H1 (cell line): ENCODE measurements around the gene DYNLT5. TPM values are rescaled to one million over a fixed set of nuclear protein-coding genes. Genes with fewer than 3 reads are reported as not detected.

Source experiments
- CTCF ChIA-PET: fragments of 300-600 bp; sonication (Branson Sonifier 250); formaldehyde crosslinking; loops from one replicate; lab custom pipeline; 2021; ENCODE audit not compliant: partially characterized antibody; lab: Charles Lee
- POLR2A ChIA-PET: fragments of 300-600 bp; sonication (Branson Sonifier 250); formaldehyde crosslinking; loops from one replicate; lab custom pipeline; 2021; ENCODE audit warnings: inconsistent platforms; ENCODE audit not compliant: partially characterized antibody; lab: Charles Lee
- DNase-seq, 2 experiments: peaks; one replicate each; pipeline versions ENCODE4 v3.0.0 to v3.0.0-alpha.2; 2010 to 2022; ENCODE audit warnings: low spot score in 2 of 2, low read depth in 1 of 2, mixed read lengths in 1 of 2
- FAIRE-seq: peaks from 2 replicates; lab custom pipeline; 2011; peaks lifted over from hg19 to GRCh38; lab: Jason Lieb, UNC
- H2AFZ ChIP-seq: 2 replicates; pipeline ENCODE4 v1.8.1; 2012; ENCODE audit warnings: low read length, inconsistent platforms
- H2AK5ac ChIP-seq: 2 replicates; pipeline ENCODE4 v1.6.1; 2013; ENCODE audit warnings: low read depth, low read length
- H2BK120ac ChIP-seq: replicated peaks from 2 replicates; pipeline ENCODE3; 2013; ENCODE audit warnings: low read depth, low read length, inconsistent platforms
- H2BK12ac ChIP-seq: 2 replicates; pipeline ENCODE4 v1.6.1; 2013; ENCODE audit warnings: low read depth, low read length
- H2BK15ac ChIP-seq: 2 replicates; pipeline ENCODE4 v1.6.1; 2013; ENCODE audit warnings: low read length
- H2BK20ac ChIP-seq: 2 replicates; pipeline ENCODE4 v1.6.1; 2013; ENCODE audit warnings: low read length
- H2BK5ac ChIP-seq: 2 replicates; pipeline ENCODE4 v1.6.1; 2013; ENCODE audit warnings: low read depth, low read length
- H3K14ac ChIP-seq: 2 replicates; pipeline ENCODE4 v1.6.1; 2013; ENCODE audit warnings: inconsistent platforms; ENCODE audit not compliant: insufficient read length
- H3K18ac ChIP-seq: 2 replicates; pipeline ENCODE4 v1.6.1; 2013; ENCODE audit warnings: low read length; ENCODE audit errors: extremely low read depth
- H3K23ac ChIP-seq: 2 replicates; pipeline ENCODE4 v1.6.1; 2013; ENCODE audit warnings: inconsistent platforms; ENCODE audit not compliant: insufficient read length
- H3K23me2 ChIP-seq: 2 replicates; pipeline ENCODE4 v1.6.1; 2013; ENCODE audit warnings: low read depth, low read length
- H3K27ac ChIP-seq: 2 replicates; pipeline ENCODE4 v1.6.1; 2011; ENCODE audit warnings: low read depth, low read length, inconsistent platforms
- H3K27me3 ChIP-seq, 4 experiments: replicated peaks in 1 of 4; 1 replicate in 1 of 4; 2 replicates in 3 of 4; pipeline versions ENCODE4 v1.6.1 to v1.8.1; 2011 to 2013; ENCODE audit warnings: low read length in 3 of 4, mild to moderate bottlenecking in 3 of 4, inconsistent platforms in 2 of 4, mixed read lengths in 2 of 4, moderate library complexity in 1 of 4; ENCODE audit not compliant: control insufficient read depth in 3 of 4, insufficient read depth in 3 of 4; ENCODE audit errors: extremely low read depth in 1 of 4
- H3K36me3 ChIP-seq, 4 experiments: 2 replicates each; pipeline versions ENCODE4 v1.6.1 to v1.8.1; 2011 to 2013; ENCODE audit warnings: mild to moderate bottlenecking in 4 of 4, low read length in 3 of 4, moderate library complexity in 2 of 4, control low read depth in 1 of 4, inconsistent platforms in 1 of 4; ENCODE audit not compliant: insufficient read depth in 4 of 4, control insufficient read depth in 2 of 4
- H3K4ac ChIP-seq: replicated peaks from 2 replicates; pipeline ENCODE3; 2013; ENCODE audit warnings: low read length, low read depth, mixed read lengths, inconsistent platforms; ENCODE audit not compliant: insufficient read length
- H3K4me1 ChIP-seq, 4 experiments: replicated peaks in 1 of 4; 1 replicate in 1 of 4; 2 replicates in 3 of 4; pipeline versions ENCODE4 v1.6.1 to v1.8.1; 2011 to 2013; ENCODE audit warnings: low read length in 3 of 4, inconsistent platforms in 2 of 4, mixed read lengths in 1 of 4; ENCODE audit not compliant: insufficient read depth in 4 of 4, control insufficient read depth in 3 of 4
- H3K4me2 ChIP-seq, 2 experiments: 2 replicates each; pipeline versions ENCODE4 v1.6.1 to v1.8.1; 2011 to 2013; ENCODE audit warnings: low read depth in 2 of 2, low read length in 2 of 2, control low read depth in 1 of 2, inconsistent platforms in 1 of 2, mild to moderate bottlenecking in 1 of 2; ENCODE audit not compliant: insufficient read depth in 1 of 2
- H3K4me3 ChIP-seq, 4 experiments: fragments of 200-600, 300-600 bp in 1 of 4; sonication (generic), shearing (Covaris generic), sonication (Bioruptor Twin) in 1 of 4; 2 replicates each; pipeline versions ENCODE4 v1.5.1 to v1.8.1; 2011 to 2016; ENCODE audit warnings: low read length in 4 of 4, low read depth in 3 of 4, control low read depth in 2 of 4, inconsistent platforms in 2 of 4, mild to moderate bottlenecking in 2 of 4, mixed read lengths in 1 of 4, moderate library complexity in 1 of 4; ENCODE audit not compliant: insufficient read depth in 2 of 4; ENCODE audit errors: extremely low read depth in 1 of 4
- H3K56ac ChIP-seq: replicated peaks from 2 replicates; pipeline ENCODE3; 2013; ENCODE audit warnings: low read depth, mild to moderate bottlenecking, mixed read lengths, low read length, inconsistent platforms; ENCODE audit not compliant: insufficient read length
- H3K79me1 ChIP-seq: 2 replicates; pipeline ENCODE4 v1.6.1; 2013; ENCODE audit warnings: low read depth, low read length, control low read depth
- H3K79me2 ChIP-seq, 2 experiments: 2 replicates each; pipeline versions ENCODE4 v1.6.1 to v1.8.1; 2012 to 2013; ENCODE audit warnings: low read length in 2 of 2, mild to moderate bottlenecking in 2 of 2, inconsistent platforms in 1 of 2; ENCODE audit not compliant: insufficient read depth in 2 of 2, control insufficient read depth in 1 of 2
- H3K9ac ChIP-seq, 4 experiments: replicated peaks in 1 of 4; 1 replicate in 1 of 4; 2 replicates in 3 of 4; pipeline versions ENCODE4 v1.6.1 to v1.8.1; 2011 to 2013; ENCODE audit warnings: low read depth in 3 of 4, low read length in 3 of 4, control low read depth in 2 of 4, mild to moderate bottlenecking in 2 of 4, moderate library complexity in 2 of 4, inconsistent platforms in 1 of 4; ENCODE audit errors: extremely low read depth in 1 of 4
- H3K9me3 ChIP-seq, 2 experiments: 2 replicates each; pipeline versions ENCODE4 v1.6.1 to v1.8.1; 2012 to 2013; ENCODE audit warnings: mild to moderate bottlenecking in 2 of 2, moderate library complexity in 2 of 2, control low read depth in 1 of 2, inconsistent platforms in 1 of 2, low read depth in 1 of 2, low read length in 1 of 2, mixed read lengths in 1 of 2; ENCODE audit not compliant: insufficient read depth in 2 of 2
- H4K20me1 ChIP-seq, 2 experiments: replicated peaks in 1 of 2; 2 replicates each; pipeline versions ENCODE3 to v1.8.1; 2011 to 2013; ENCODE audit warnings: inconsistent platforms in 2 of 2, low read length in 2 of 2, mild to moderate bottlenecking in 1 of 2; ENCODE audit not compliant: insufficient read depth in 2 of 2, control insufficient read depth in 1 of 2
- H4K5ac ChIP-seq: 2 replicates; pipeline ENCODE4 v1.6.1; 2013; ENCODE audit warnings: low read length, low read depth, mixed read lengths, inconsistent platforms; ENCODE audit not compliant: insufficient read length
- H4K8ac ChIP-seq: 2 replicates; pipeline ENCODE4 v1.8.0; 2013; ENCODE audit warnings: mild to moderate bottlenecking, moderate library complexity, low read length, inconsistent platforms; ENCODE audit not compliant: insufficient read depth; ENCODE audit errors: extremely low read depth
- H4K91ac ChIP-seq: replicated peaks from 2 replicates; pipeline ENCODE3; 2013; ENCODE audit warnings: low read length, mixed read lengths, inconsistent platforms; ENCODE audit not compliant: insufficient read length
- ASH2L ChIP-seq: fragments of 200-600, 300-600 bp; sonication (generic); IDR thresholded peaks from one replicate; pipeline ENCODE4 v1.7.1; 2017; ENCODE audit warnings: low read length
- BACH1 ChIP-seq: IDR thresholded peaks from 2 replicates; pipeline ENCODE4 v1.6.1; 2012; ENCODE audit warnings: low read length, improper control_type of control experiment
- CEBPB ChIP-seq: IDR thresholded peaks from 2 replicates; pipeline ENCODE4 v1.6.1; 2012; ENCODE audit warnings: low read depth, low read length
- HDAC2 ChIP-seq, 2 experiments: fragments of 300-600 bp in 1 of 2; sonication (generic) in 1 of 2; IDR thresholded peaks; 2 replicates each; pipeline ENCODE4 v1.6.1; 2011 to 2012; ENCODE audit warnings: low read depth in 2 of 2, low read length in 2 of 2, mild to moderate bottlenecking in 2 of 2, moderate library complexity in 2 of 2, borderline replicate concordance in 1 of 2, inconsistent platforms in 1 of 2
- KDM4A ChIP-seq: IDR thresholded peaks from one replicate; pipeline ENCODE4 v1.7.1; 2012; ENCODE audit warnings: low read depth, mild to moderate bottlenecking, moderate library complexity, low read length, inconsistent platforms; ENCODE audit not compliant: severe bottlenecking
- KDM5A ChIP-seq: fragments of 200-600 bp; IDR thresholded peaks from 2 replicates; pipeline ENCODE4 v1.7.1; 2012; ENCODE audit warnings: mild to moderate bottlenecking, low read length, inconsistent platforms, mixed read lengths
- POLR2A ChIP-seq, 2 experiments: IDR thresholded peaks; 1 replicate in 1 of 2; 2 replicates in 1 of 2; pipeline ENCODE4 v1.6.1; 2011; ENCODE audit warnings: low read depth in 2 of 2, low read length in 2 of 2, mild to moderate bottlenecking in 2 of 2; ENCODE audit errors: control extremely low read depth in 1 of 2
- SIN3A ChIP-seq, 2 experiments: IDR thresholded peaks in 1 of 2; conservative IDR thresholded peaks in 1 of 2; 2 replicates each; pipeline ENCODE4 v1.6.1; 2011 to 2012; ENCODE audit warnings: low read length in 2 of 2, improper control_type of control experiment in 1 of 2, low read depth in 1 of 2, mild to moderate bottlenecking in 1 of 2
- WGBS, 2 experiments: shearing (Covaris generic) in 1 of 2; methylation state at CpG; one replicate each; pipeline versions ENCODE4 v1.1.6 to v1.1.7; 2013 to 2015; ENCODE audit warnings: low lambda C conversion rate in 2 of 2, mixed read lengths in 2 of 2, inconsistent platforms in 1 of 2, low coverage in 1 of 2, missing lambda C conversion rate in 1 of 2; ENCODE audit not compliant: insufficient replicate concordance in 2 of 2, insufficient coverage in 1 of 2, insufficient read length in 1 of 2; ENCODE audit errors: extremely low coverage in 1 of 2, missing lambda C conversion rate in 1 of 2; 5-methylcytosine and 5-hydroxymethylcytosine counted together
- polyA plus RNA-seq, 7 experiments: library from polyadenylated mRNA; depleted of rRNA in 3 of 7; stranded (reverse) in 5 of 7; unstranded in 2 of 7; fragments of >200 nt in 5 of 7; fragments of 200-250 nt in 2 of 7; gene quantifications; 1 replicate in 5 of 7; 2 replicates in 1 of 7; 4 replicates in 1 of 7; pipeline versions ENCODE4 v1.2.1 to v1.2.3, GENCODE V29; 2011 to 2013; ENCODE audit warnings: missing spikeins in 2 of 7, mixed read lengths in 2 of 7
- total RNA-seq: library from RNA; stranded (reverse); fragmentation: NEBNext Ultra II Directional; extraction: Animal tissue kit (Norgen Biotek cat#: 25700); gene quantifications from 2 replicates; pipeline ENCODE4 v1.2.1, GENCODE V29; 2021

The DYNLT5 gene
- total and polyA plus RNA-seq, 2 of the 8 experiments (the other 6 are each of a cell fraction or from before 2014, with no cell fraction given) = 0.93 to 1.5 TPM

GRCh38 chr1:66769512-66770229 is 17.4 kb downstream of the DYNLT5 start:
- no peak overlapping the region for H2BK12ac ChIP-seq
- DNase-seq = no peak
- H3K79me2 ChIP-seq = no peaks in the 10 kb centered on the region
- no peak overlapping the region for H3K56ac ChIP-seq
- H3K27ac ChIP-seq = no peak overlapping the region
- no peak for FAIRE-seq
- no peak overlapping the region for H3K4me2 ChIP-seq
- H2BK15ac ChIP-seq = no peak overlapping the region
- no peak overlapping the region for H3K14ac ChIP-seq
- no peak overlapping the region for H2AK5ac ChIP-seq
- H3K23ac ChIP-seq = no peak overlapping the region
- H3K18ac ChIP-seq = no peak overlapping the region
- CTCF ChIA-PET = interaction anchor here (1.0 kb wide), 1 partner anchor 442 kb away, joined by 4 read pairs; no protein-coding TSS in a partner anchor
- H3K4ac ChIP-seq = no peak overlapping the region
- no peaks in the 10 kb centered on the region for H3K4me1 ChIP-seq
- 88% methylated on average over 7 of the region's 7 CpGs; no CpG with 5 or more reads in 1 of the 2 experiments for WGBS, 2 experiments
- no peaks in the 10 kb centered on the region for H3K23me2 ChIP-seq
- H3K9me3 ChIP-seq = no peaks in the 10 kb centered on the region
- H3K79me1 ChIP-seq = no peaks in the 10 kb centered on the region
- H2AFZ ChIP-seq = no peak overlapping the region
- TF ChIP-seq ASH2L (no peak), SIN3A (conservative IDR thresholded peaks at IDR 0.05 in 1 of 2, IDR thresholded peaks at IDR 0.05 in 1 of 2; ENCODE audit: low read depth in 1 of 2, low read length in 2 of 2) (no peak), KDM5A (no peak), CEBPB (no peak), POLR2A (IDR thresholded peaks at IDR 0.05; ENCODE audit: control extremely low read depth in 1 of 2, low read depth in 2 of 2, low read length in 2 of 2) (no peak), BACH1 (no peak), KDM4A (no peak), HDAC2 (IDR thresholded peaks at IDR 0.05; ENCODE audit: borderline replicate concordance in 1 of 2, low read depth in 2 of 2, low read length in 2 of 2) (no peak)
- TF ChIP-seq, all 59 proteins: peak for 0
- no peak overlapping the region for H4K8ac ChIP-seq
- no peak overlapping the region for H4K5ac ChIP-seq
- no peaks in the 10 kb centered on the region for H3K36me3 ChIP-seq
- no peaks in the 10 kb centered on the region for H4K20me1 ChIP-seq
- no peak overlapping the region for H3K9ac ChIP-seq
- POLR2A ChIA-PET = no interaction called here
- H4K91ac ChIP-seq = no peak overlapping the region
- H3K27me3 ChIP-seq = no peaks in the 10 kb centered on the region
- H2BK120ac ChIP-seq = no peak overlapping the region
- no peak overlapping the region for H3K4me3 ChIP-seq
- H2BK5ac ChIP-seq = no peak overlapping the region
- no peak overlapping the region for H2BK20ac ChIP-seq
